Right lobe of liver (tissue), 4 donors: ENCODE data around the gene TBX1.

Experiments used
- CTCF ChIP-seq, 4 donors: fragments of 200-600 bp in 3 of 4; fragments of 450-650 bp in 1 of 4; IDR thresholded peaks; one replicate each; pipeline versions ENCODE4 v1.5.1 to v1.8.0; 2016 to 2022; ENCODE audit warnings: antibody characterized with exemption in 4 of 4, mild to moderate bottlenecking in 2 of 4
- POLR2A ChIP-seq: fragments of 450-650 bp; IDR thresholded peaks from one replicate; pipeline ENCODE4 v1.6.1; 2017; ENCODE audit warnings: antibody characterized with exemption, mild to moderate bottlenecking
- donor health status: DM: no; HTN: no; CAD: no.
- donor health status: DM: no; HTN: no; CAD: no.
- donor health status: DM: no; HTN: yes; CAD: no.

- TF ChIP-seq POLR2A (no peak), CTCF (IDR thresholded peaks at IDR 0.05) (no peak)
Measured at GRCh38 chr22:19772422-19772672, 11.8 kb downstream of the TBX1 start.
